OCI-LY7 (cell line): Measurements from ENCODE around the gene CUEDC2.

Source experiments
- EZH2phosphoT487 ChIP-seq: fragments of 200-600 bp; sonication (generic); IDR thresholded peaks from 2 replicates; pipeline ENCODE4 v1.6.1; 2018; ENCODE audit warnings: low read depth, borderline replicate concordance, mild to moderate bottlenecking, mixed run types, antibody characterized with exemption, low read length, moderate library complexity, mixed read lengths
- TF ChIP-seq, protein P1 (sequence below): fragments of 200-600 bp; sonication (generic); conservative IDR thresholded peaks from 2 replicates; pipeline ENCODE4 v1.5.1; 2014; ENCODE audit warnings: mild to moderate bottlenecking, antibody characterized with exemption, low read length, moderate library complexity, mixed read lengths

DNA sequence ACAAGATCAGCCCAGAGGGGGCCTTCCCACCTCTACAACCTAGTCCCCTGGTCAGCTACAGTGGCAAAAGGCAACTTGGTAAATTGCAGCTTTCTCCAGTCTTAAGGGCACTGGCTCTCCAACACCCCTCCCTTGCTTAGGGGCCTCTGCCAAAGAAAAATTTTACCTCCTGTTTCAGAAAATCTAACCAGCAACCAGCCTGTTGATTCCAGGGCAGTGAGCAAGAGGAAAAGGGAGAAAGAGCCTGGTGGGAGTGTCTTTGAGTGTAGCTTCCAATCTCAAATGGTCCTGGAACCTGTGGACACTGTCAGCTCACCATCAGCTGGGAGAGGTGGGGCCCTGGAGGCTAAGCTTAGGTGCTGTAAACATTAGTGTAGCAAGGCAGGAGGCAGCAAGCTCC is 47.3 kb upstream of the CUEDC2 start:
- TF ChIP-seq, protein P1, sequence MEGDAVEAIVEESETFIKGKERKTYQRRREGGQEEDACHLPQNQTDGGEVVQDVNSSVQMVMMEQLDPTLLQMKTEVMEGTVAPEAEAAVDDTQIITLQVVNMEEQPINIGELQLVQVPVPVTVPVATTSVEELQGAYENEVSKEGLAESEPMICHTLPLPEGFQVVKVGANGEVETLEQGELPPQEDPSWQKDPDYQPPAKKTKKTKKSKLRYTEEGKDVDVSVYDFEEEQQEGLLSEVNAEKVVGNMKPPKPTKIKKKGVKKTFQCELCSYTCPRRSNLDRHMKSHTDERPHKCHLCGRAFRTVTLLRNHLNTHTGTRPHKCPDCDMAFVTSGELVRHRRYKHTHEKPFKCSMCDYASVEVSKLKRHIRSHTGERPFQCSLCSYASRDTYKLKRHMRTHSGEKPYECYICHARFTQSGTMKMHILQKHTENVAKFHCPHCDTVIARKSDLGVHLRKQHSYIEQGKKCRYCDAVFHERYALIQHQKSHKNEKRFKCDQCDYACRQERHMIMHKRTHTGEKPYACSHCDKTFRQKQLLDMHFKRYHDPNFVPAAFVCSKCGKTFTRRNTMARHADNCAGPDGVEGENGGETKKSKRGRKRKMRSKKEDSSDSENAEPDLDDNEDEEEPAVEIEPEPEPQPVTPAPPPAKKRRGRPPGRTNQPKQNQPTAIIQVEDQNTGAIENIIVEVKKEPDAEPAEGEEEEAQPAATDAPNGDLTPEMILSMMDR = no peak
- TF ChIP-seq EZH2phosphoT487 = no peak
